ENCODE data around the gene PPAT. TPM values are rescaled to one million over a fixed set of nuclear protein-coding genes. Genes with fewer than 3 reads are reported as not detected.

PPAT gene
- polyA plus RNA-seq, 4 donors = 24.7 to 30.3 (median 25.2) TPM

DNA sequence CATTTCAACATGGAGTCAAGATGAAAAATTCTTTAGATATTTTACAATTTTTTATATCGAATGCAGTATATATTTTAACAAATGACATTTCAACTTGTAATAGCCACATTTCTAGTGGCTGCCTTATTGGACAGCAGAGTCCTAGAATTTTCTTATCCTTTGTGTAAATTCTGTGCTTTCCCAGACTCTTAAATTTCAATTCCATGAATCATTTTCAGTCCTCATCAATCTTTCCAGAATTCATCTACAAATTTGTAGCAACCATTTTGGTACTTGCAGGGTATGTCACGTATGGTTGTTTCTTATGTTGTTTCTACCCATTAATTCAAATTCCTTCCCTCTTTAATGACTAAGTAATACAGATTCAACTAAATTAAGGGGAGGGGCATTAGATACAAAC, 3.4 kb upstream of the PPAT start:
- no peak for DNase-seq (ENCODE audit: low read depth in 4 of 4, low spot score in 2 of 4)

DNA sequence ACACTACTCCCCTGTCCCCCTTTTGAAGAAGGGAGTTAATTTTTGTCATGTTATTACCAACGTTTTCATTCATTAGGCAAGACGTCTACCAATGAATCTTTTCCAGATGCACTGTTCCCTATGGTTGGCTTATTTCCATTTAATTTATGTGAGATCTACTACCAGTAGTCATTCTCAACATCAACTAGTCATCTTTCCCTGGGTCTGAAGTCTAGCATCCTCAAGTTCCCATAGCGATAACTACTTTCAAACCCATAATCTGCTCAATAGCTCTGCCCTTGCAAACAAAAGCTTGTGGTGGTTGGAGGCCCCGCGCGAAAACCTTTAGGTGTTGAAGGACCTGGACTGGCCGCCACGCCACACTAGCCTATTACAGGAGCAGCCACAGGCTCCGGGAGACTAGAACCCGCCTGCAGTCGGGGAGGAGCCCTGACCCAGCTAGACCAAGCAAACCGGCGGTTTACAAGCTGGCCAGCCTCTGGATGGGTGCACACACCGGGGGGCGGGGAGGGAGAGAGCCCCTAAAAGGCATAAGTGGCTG, 746 bp downstream of the PPAT start:
- peak in 2 of 4 donors; percentile 15 to 28 for DNase-seq (ENCODE audit: low read depth in 4 of 4, low spot score in 2 of 4)

DNA sequence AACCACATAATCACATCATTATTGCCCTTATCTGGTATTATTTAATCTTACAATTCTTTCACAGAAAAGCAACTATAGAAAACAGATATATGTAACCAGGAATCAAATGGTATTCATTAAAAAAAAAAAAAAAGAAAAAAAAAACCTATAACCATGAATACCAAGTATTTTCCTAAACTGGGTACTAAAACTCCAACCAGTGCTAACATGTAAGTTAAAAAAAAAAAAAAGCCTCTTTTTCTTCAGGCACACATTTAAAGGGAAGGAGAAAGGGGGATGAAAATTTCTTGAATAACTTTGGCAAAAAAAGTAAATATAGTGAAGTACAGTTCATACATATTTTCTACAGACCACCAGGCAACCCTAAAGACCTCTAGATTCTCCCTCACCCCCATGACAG, 2.1 kb downstream of the PPAT start:
- no peak for DNase-seq (ENCODE audit: low read depth in 4 of 4, low spot score in 2 of 4)

DNA sequence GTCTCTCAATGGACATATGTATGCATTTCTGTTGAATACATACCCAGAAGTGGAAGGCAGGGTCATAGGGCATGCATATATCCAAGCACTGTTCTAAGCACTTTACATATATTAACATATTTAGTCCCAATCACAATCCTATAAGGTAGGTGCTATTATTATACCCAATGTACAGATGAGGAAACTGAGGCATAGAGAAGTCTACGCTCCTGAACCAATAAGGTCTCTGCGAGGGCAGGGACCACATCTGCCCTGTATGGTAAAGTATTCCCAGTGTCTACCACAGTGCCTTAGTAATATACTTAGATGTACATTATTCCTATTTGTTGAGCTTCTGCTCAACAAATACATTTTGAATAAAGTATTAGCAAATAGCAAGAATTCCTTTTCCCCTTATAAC, 5.2 kb downstream of the PPAT start:
- DNase-seq (ENCODE audit: low read depth in 4 of 4, low spot score in 2 of 4) = no peak

DNA sequence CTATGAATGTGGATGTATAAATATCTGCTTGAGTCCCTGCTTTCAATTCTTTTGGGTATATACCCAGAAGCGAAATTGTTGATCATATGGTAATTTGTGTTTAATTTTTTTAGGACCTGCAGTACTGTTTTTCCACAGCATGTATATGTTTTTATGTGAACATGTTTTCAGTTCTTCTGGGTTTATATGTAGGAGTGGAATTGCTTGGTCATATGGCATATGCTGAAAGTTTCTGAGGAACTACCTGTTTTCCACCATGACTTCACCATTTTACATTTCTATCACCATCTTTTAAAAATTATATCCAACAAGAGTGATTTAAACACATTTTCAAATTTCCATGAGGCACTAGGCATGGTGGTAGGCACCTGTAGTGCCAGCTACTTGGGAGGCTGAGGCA, 8.2 kb downstream of the PPAT start:
- DNase-seq (ENCODE audit: low read depth in 4 of 4, low spot score in 2 of 4) = no peak

DNA sequence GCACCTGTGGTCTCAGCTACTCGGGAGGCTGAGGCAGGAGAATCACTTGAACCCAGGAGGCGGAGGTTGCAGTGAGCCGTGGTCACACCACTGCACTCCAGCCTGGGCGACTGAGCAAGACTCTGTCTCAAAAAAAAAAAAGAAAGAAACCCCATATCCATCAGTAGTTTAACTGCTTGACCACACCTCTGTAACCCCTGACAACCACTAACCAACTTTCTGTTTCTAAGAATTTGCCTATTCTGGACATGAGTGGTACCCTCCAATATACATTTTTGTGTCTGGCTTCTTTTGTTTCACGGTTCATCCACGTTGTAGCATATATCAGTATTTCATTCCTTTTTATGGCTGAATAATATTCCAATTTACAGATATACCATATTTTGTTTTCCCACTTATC, 9.1 kb downstream of the PPAT start:
- DNase-seq (ENCODE audit: low read depth in 4 of 4, low spot score in 2 of 4) = no peak

DNA sequence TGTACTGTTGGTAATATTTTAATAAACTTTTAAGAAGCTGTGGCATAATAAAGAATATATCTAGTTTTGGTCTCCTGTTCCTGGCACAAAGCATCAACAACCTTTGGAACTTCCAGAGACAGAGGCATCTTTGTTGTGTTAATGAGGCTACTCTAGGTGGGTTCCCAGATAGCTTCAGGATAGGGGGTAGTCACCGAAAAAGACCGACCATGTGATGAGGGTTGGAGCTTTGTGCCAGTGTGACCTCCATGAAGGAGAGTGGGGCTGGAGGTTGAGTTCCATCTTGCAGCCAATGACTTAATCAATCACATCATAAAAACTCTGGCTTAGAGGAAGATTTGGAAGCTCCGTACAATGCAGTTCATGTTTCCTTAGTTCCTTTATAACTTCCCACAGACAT, 9.9 kb downstream of the PPAT start:
- DNase-seq (ENCODE audit: low read depth in 4 of 4, low spot score in 2 of 4) = no peak

DNA sequence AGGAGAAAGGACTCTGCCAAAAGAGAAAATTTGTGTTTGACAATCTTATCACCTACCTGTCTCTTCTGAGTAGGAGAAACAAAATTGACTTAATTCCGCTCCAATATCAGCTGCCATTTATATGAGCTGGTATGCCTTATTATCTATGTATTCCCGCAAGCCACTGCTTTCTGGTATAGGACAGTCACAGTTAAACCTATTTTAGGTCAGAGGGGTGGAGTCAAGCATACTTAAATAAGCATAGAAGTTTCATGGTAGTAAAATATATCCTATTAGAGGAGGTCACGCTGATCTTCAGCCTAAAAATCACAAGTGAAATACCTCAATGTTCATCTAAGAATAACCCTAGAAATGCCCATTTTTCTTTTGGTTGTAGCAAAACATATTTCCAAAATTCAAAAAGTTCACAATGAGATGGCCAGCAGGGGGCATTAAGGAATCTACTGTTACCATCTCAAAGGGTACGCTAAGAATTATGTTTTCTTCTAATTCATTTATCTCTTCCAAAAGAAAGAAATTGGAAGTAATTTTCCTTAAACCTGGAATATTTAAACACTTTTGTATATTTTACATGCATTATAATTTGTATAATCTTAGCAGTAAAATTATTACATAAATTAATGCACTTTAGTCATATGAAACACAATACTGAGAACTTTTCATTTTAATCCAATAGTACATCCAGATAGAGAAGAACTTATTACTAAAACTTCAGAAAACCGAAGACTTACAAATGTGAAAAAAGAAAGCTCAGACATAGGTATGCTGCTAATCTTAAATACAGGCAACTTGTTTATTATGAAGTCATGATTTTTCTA, 10.5 kb downstream of the PPAT start:
- DNase-seq (ENCODE audit: low read depth in 4 of 4, low spot score in 2 of 4) = no peak

DNA sequence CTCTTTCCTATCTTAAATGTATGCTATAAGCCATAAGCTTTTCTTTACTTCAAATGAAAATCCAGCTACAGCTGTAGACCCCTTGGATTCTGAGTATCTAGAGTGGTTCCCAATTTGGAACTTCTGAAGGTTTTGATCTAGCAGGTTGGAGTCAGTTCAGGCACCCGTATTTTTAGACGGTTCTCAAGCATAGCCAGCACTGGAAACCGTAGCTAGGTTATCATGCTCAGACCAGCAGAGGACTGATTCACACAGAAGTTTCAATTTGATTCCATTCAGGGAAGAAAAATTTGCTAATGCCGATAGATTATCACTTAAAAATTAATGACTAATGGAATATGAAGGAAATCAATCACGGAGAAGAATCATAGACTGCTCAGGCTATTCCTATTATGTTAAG, 11.2 kb downstream of the PPAT start:
- DNase-seq (ENCODE audit: low read depth in 4 of 4, low spot score in 2 of 4) = no peak

DNA sequence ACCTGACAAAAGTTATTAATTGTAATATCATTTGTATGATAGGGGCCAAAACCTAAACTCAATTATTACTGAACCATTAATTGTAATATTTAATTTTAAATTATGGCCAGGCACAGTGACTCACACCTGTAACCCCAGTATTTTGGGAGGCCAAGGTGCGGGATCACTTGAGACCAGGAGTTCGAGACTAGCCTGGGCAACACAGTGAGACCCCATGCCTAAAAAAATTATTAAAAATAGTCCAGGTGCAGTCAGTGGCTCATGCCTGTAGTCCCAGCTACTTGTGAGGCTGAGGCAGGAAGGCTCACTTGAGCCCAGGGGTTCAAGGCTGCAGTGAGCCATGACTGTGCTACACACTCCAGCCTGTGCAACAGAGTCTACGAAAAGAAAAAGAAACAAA, 18.0 kb downstream of the PPAT start:
- no peak for DNase-seq (ENCODE audit: low read depth in 4 of 4, low spot score in 2 of 4)

DNA sequence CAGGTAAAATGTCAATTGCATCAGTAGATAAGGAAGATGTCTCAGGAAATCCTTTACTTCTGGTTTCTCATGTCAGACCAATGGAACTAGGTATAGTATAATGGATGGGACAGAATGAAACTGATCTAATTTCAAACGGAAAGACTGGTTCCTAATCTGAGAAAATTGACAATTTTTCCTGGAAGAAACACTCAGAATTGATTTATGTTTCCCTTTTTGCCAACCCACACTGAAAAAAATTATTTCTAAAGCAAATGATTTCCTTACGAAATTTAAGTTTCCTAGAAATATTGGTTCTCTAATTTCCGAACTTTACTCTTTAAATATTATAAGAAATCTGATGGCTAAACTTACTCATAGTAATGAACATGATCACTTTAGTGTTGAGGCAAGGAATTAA, 19.1 kb downstream of the PPAT start:
- DNase-seq (ENCODE audit: low read depth in 4 of 4, low spot score in 2 of 4) = no peak

DNA sequence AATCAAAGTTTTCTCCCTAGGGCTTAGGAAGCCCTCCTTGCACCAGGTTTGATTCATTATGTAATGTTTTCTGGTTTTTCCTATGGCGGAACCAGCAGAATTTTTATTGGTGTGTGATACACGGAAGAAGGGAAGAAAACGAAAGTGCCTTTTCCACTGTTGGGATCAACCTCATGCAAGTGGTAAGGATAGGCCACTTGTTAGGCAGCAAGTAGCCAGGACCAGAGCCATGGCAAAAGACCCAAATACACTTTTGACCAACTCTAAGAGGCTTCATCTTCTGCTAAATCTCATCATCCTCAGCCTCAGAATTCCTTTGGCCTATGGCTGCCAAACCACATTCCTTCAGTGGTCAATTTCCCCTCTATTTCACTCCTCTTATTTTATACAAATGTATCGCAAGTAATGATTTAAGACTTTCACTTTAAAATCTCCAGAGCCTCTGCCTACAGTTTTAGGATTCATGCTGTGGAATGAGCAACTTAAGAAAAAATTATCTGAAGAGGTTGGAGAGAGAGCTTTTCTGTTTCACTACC, 21.2 kb downstream of the PPAT start:
- DNase-seq (ENCODE audit: low read depth in 4 of 4, low spot score in 2 of 4) = no peak

DNA sequence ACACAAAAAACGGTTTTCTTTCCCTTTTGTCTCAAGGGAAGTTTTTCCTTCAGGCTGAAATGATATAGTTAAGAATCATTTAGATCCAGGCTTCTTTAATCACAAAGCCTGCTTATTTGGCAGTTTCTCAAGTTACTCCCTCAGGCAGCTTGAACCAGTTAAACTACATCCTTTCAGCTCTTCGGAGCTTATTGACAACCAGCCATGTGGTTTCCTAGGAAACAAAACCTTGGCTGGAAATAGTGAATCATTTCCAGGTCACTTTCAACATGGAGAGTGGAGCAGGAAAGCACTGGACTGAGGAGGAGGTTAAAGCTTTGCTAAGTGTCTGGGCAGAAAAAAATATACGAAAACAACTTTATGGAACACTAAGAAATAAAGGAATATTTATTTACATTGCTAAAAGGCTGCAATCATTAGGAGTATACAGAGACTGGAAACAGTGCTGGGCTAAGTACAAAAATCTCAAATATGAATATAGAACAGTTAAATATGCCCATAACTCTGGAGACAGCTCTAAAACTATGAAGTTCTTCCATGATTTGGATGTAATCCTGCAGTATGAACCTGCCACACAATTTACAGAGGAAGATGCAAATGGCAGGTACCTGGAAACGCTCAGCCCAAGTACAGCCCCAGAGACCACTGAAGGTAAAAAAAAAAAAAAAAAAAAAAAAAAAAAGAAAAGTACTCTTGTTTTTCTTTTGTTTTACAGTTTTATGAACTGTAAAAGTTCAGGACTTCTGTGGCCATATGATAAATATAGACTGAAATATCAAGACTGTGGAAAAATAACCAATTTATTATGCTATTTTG, 25.0 kb downstream of the PPAT start:
- peak; percentile 75 to 91 (median 82) for DNase-seq (ENCODE audit: low read depth in 4 of 4, low spot score in 2 of 4)

DNA sequence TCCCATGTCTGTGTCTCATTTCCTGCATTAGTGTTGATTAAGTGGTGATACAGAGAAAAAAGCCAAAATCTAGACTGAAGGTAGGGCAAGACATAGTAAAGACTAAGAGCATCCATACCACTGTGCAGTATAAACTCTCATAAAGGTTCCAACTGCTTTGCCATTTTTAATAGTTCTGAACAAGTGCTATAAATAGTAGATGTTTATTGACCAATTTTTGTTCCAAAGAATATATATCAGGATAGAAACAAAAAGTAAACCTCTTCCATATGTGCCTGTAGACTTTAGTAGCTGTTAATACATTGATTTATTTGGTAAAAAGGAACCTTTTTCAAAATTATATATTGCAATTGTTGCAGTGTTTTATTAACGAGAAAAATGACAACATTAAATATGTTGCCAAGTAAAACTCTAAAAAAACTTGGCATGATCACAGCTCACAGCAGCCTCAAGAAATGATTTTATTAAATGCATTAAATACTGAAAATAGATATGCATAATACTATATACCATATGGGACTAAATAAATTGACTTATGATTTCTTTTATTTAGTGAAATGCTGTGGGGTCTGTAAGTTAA, 25.8 kb downstream of the PPAT start:
- no peak for DNase-seq (ENCODE audit: low read depth in 4 of 4, low spot score in 2 of 4)

DNA sequence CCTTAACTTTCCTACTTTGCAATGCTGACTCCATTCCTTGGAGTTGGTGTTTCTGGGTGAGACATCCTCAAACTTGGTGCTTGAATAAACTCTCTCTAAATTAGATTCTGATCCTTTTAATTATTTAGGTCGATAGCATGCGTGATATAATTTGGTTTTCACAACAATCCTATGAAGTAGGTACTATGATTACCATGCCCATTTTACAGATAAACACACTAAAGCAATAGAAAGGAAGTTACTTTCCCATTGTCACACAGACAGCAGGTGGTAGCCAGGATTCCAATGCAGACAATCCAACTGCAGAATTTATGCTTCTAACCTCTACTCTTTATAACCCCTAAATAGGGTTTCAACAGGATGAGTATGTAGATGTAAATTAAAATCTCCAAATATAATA, 26.4 kb downstream of the PPAT start:
- DNase-seq (ENCODE audit: low read depth in 4 of 4, low spot score in 2 of 4) = no peak

DNA sequence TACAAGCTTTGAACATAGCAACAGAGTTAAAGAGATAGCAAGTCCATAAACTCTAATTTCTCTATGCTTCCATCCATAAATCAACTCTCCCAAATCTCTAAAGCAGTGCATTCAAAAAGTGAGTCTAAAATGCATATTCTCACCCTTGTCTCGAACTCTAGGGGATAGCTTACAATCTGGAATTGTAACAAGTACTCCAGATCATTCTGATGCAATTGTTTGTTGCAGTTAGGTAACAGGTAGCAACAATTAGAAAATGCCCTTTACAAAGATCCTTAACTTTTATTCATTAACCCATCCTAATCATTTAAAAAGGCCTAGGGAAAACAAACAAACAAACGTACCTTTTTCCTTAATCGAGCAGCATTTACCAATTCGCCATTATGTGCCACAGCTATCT, 29.3 kb downstream of the PPAT start:
- DNase-seq (ENCODE audit: low read depth in 4 of 4, low spot score in 2 of 4) = no peak

DNA sequence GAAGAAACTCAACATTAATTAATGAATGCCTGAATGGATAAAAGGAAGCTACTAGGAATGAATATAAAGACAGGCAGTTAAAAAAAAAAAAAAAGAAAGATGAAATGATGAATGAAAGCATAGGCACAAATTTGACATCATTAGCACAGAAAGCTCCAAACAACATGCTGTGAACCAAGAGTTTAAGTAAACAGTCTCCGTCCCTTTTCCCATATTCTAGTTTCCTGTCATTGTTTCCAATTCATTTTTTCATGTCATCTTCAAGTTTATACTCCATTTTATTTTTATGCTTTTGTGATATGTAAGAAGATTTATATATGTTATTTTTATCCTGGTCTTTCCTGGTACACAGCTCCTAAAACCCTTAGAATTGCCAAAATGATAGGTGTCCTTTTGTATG, 30.4 kb downstream of the PPAT start:
- no peak for DNase-seq (ENCODE audit: low read depth in 4 of 4, low spot score in 2 of 4)

DNA sequence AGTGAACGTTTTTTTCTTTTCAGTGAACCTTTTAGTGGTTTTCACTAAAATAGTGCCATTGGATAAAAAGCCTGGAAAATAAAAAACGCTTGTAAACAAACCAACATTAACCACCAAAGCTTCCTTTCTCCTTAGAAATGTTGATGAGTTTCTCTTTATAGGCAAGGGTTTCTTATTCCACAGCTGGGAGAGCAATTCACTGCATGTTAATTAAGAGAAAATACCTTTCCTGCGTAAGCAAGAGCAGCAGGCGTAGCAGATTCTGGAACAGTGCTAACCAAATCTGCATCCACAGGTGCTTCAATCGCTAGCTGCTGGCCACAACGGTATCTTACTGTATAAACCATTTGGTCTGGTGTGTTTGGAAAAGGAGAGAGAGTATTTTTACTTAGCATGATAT, 34.9 kb downstream of the PPAT start:
- DNase-seq (ENCODE audit: low read depth in 4 of 4, low spot score in 2 of 4) = no peak

DNA sequence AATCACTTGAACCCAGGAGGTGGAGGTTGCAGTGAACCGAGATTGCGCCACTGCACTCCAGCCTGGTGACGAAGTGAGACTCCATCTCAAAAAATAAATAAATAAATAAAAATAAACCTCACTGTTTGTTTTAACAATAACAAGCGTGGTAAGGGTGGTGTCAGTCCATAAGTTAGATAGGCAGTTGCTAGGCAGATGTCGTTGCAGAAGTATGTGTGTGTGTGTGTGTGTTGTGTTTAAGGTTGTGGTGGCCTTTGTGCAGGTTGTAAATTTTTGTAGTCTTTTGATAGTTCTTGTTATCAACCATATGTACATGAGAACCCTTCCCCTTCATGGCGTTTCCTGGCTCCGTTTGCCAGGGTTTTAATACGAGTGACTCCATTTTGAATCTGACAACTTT, 44.1 kb downstream of the PPAT start:
- DNase-seq (ENCODE audit: low read depth in 4 of 4, low spot score in 2 of 4) = no peak

DNA sequence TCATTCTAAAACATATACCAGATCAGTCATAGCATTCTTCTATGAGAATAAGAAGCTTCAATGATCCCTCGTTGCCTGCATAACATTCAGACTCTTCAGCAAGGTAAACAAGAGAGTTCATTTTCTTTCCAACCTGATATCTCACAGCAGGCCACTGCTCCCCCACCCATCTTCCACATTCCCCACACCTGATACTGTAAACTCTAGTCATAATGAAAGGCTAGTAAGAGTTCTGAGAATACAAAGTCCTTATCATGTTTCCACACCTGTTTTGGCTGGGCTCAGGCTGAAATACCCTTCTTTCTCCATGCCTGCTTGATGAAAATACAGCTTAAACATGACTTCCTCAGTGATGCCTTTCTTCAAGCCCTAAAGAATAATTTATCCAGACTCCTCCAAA, 45.9 kb downstream of the PPAT start:
- DNase-seq (ENCODE audit: low read depth in 4 of 4, low spot score in 2 of 4) = no peak

DNA sequence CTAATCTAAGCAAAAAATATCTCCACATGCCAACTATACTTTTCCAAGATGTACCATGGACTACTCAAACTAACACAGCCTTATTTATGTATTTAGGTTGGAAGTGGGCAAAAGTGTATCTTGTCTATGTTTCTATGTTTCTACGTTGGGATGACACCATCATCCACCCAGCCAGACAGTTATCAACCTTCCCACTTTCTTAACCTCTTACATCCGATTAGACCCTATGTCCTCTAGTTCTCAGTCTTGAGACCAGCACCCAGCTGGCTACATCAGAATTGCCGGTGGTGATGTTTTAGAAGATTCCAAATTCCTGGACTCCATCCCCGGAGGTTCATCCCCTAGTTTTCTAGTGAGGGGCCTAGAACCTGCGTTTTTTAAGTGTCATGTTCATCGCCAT, 47.1 kb downstream of the PPAT start:
- DNase-seq (ENCODE audit: low read depth in 4 of 4, low spot score in 2 of 4) = no peak

All from left renal cortex interstitium (tissue), 4 donors.